ENCODE results near the gene LSM10.
A peak's percentile ranks its signal among the peaks of the same experiment; 100 is the strongest.

The LSM10 gene

DNA sequence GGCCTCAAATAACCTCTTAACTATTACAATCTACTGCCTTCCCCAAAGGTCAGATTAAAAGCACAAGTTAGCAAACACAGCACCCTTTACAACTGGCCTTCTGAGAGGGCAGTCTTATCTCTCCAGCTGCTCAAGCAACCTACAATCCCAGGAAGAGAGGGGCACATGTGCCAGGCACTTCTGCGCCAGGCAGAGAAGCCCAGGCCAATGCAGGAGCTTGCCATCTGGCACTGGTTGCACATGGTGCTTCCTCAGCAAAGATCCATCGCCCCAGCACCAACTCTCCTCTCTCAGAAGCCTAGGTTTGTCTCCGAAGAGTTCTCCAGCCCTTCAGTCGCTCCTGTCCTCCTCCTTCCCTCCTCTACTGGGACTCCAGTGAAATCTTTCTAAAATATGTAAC is 14.5 kb downstream of the LSM10 start:
- no peak for DNase-seq (ENCODE audit: low spot score)

DNA sequence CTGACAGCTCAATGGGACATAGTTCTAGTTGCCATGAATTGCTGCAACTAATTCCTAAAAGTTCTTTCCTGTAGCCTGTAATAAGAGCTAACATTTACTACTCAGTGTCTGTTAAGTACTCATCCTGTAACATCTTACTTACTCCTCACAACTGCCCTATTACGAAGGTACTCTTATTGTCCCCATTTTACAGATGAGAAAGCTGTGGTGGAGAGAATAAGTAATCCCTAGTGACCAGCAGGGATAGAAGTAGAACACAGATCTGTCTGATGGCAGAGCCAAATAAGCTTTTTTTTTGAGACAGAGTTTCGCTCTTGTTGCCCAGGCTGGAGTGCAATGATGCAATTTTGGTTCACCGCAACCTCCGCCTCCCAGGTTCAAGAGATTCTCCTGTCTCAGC is 15.0 kb downstream of the LSM10 start:
- no peak for DNase-seq (ENCODE audit: low spot score)

- DNase-seq (ENCODE audit: low spot score): no peak
Measured at GRCh38 chr1:36382231-36382630, 15.5 kb downstream of the LSM10 start.

DNA sequence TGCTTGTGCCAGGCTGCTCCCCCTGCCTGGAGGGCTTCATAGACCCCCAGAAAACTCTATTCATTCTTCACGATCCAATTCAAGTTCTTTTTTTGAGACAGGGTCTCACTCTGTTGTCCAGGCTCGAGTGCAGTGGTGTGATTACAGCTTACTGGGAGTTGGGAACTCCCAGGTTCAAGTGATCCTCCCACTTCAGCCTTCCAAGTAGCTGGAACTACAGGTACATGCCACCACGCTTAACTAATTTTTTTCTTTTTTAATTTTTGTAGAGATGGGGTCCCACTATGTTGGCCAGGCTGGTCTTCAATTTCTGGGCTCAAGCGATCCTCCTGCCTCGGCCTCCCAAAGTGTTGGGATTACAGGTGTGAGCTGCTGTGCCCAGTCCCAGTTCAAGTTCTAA is 16.3 kb downstream of the LSM10 start:
- no peak for DNase-seq (ENCODE audit: low spot score)

DNA sequence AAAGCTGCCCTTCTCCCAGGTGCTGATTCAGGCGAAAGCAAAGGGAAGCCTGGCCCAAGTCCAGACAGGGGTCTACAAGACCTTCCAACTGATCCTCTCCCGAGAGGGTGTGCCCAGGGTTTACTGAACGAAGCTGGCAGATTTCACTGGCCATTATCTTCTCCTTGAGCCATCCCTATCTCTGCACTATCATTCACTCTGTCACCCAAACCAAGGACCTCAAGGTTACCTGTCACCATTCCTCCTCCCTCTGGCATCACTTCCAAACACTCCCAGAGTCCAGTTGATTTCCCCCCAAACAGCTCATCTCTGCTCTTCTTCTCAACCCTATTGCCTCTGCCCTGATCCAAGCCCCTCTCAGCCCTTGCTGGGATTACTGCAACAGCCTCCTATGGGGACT is 16.9 kb downstream of the LSM10 start:
- DNase-seq (ENCODE audit: low spot score): no peak

DNA sequence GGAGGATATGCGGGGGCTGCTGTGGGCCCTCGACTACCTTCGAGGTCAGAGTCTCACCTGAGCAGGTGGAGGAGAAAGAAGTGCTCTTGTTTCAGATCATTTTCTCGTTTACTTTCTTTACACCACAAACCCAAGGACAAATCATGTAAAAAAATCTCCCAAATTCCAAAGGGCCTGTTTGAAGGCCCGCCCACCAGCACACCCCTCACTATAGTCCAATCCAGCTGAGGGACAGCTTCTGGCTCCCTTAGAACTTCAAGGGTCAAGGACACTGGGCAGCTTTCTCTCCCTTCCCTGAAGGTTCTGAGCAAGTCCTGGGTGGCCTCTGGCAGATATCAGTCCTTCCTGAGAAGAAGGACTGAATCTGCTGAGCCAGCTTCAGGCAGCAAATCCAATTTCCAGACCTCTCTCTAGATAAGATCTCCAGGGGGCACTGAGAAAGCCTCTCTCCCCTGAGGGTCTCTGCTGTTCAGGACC is 17.5 kb downstream of the LSM10 start:
- DNase-seq (ENCODE audit: low spot score): no peak

- DNase-seq (ENCODE audit: low spot score): no peak
Measured at GRCh38 chr1:36377791-36378492, 19.8 kb downstream of the LSM10 start.

DNA sequence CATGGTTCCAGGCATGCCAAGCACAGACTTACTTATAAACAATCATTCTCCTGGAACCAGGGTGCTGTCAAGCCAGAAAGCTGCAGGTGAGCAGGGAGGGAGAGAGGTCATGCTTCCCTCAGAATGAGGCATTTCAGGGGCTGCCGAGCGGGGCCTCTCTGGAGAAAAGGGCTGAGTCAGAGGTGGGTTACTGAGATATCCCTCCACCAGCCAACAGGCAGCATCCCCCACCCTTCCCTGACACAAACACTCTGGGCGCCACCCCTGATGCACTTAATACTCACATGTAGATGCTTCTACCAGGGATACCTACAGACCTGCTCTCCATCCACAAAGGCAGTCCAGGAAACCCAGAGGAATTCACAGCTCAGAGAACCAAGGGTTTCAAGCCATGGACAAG is 25.1 kb downstream of the LSM10 start:
- no peak for DNase-seq (ENCODE audit: low spot score)

GRCh38 chr1:36369061-36369861 is 28.4 kb downstream of the LSM10 start:
- peak; percentile 73 for DNase-seq (ENCODE audit: low spot score)

GRCh38 chr1:36367798-36368197 is 29.9 kb downstream of the LSM10 start:
- DNase-seq (ENCODE audit: low spot score): no peak

GRCh38 chr1:36367066-36367465 is 30.6 kb downstream of the LSM10 start:
- no peak for DNase-seq (ENCODE audit: low spot score)

GRCh38 chr1:36366091-36366661 is 31.5 kb downstream of the LSM10 start:
- no peak for DNase-seq (ENCODE audit: low spot score)

DNA sequence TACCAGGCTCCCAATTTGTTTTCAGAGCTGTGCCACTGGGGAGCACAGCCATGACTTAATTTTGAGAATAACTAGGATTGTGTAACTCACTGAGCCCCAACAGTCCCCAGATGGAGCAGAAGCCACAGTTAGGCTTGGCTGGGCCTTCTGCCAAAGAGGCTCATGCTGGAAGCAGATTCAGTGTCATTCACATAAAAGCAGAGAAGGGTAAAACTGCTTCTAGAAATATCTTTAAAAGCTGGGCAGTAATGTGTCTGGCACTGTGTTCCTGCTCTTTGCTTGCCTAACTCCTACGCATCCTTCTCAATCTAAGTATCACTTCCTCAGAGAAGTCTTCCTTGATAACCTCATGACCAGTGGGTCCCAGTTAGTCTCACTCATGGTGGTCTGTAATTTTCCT is 32.3 kb downstream of the LSM10 start:
- DNase-seq (ENCODE audit: low spot score): no peak

DNA sequence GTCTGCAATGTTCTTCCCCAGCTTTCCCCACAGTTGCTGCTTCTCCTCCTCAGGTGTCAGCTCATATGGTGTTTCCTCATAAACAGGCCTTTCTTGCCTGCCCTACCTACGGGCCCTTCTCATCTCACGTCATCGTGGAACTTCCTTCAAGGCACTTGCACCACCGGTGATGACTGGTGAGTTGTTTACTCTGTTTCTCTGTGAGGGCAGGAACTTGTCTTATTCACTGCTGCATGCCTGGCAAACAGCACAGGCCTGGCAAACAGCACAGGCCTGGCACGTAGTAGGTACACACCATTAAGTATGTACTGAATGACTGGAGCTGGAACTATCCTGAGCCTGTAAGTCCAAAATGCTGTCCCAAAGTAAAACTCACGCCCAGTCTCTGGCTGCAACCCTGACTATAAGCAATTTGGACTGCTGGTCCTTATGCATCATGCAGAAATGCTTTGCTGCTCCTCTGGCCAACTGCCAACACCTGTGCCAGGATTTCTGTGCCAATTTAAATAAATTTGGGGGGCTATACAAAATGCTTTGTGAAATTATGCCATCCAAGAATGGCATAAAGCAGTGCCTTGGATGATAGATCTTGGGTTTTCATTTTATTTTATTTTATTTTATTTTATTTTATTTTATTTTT is 37.7 kb downstream of the LSM10 start:
- no peak for DNase-seq (ENCODE audit: low spot score)

DNA sequence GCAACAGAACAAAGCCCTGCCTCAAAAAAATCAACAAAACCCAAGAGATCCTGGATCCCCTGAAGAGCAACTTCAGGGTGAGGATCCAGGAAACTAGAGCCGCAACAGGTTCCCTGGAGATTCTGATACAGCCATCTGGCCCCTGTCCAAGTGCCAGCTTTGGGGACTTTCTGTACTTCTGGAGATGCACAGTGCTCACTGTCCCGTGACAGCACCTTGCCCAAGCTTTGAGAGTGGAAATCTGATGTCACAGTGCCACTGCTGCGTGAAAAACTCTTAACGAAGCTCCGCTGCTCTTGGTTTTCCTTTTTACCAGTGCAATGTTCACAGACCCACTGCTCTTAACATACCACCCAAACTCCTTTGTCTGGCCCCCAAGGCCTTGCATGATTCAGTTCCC is 38.3 kb downstream of the LSM10 start:
- no peak for DNase-seq (ENCODE audit: low spot score)

- no peak for DNase-seq (ENCODE audit: low spot score)
Measured at GRCh38 chr1:36358514-36359084, 39.1 kb downstream of the LSM10 start.

DNA sequence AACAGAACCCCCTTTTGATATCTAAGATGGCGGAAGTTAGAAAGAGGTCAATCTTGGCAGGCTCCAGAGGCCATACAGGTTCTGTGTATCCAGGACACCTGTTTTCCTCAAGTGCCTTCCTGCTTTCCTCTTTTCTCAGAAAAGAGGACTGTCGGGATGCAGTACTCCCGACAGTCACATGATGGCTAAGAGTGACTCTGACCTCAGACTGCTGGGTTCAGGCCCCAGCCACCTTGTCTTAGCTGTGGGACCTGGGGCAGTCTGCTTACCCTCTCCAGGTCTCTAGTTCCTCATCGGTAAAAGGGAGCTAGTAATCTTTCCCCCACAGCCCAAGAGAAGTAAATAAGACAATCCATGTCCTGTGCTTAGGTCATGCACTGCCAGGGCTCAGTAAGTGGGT is 41.9 kb downstream of the LSM10 start:
- no peak for DNase-seq (ENCODE audit: low spot score)

DNA sequence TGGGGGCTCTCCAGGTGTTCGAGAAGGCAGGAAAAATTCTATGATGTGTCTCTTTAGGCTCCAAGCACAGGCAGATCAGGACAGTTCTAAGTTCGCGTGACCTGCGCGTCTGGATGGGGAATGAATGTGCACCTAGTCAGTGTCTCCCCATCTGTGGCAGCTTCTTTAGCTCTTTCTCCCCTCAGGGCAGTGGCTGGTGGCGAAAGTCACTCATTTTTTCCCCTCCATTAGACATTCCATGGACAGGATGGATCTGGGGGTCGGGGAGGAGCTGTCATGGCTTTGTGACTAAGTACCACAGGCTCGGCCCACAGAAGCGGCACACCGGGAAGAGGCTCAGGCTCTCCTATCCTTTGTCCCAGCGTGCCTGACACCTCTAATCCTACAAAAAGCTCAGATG is 43.2 kb downstream of the LSM10 start:
- DNase-seq (ENCODE audit: low spot score): no peak

GRCh38 chr1:36352910-36353878 is 44.5 kb downstream of the LSM10 start:
- no peak for DNase-seq (ENCODE audit: low spot score)

- no peak for DNase-seq (ENCODE audit: low spot score)
Measured at GRCh38 chr1:36352125-36352909, 45.4 kb downstream of the LSM10 start.

Measured in SW480 (cell line).